ENCODE measurements around the gene NR3C1.
A peak's percentile ranks its signal among the peaks of the same experiment; 100 is the strongest.

The NR3C1 gene

GRCh38 chr5:143437666-143438273, 34.3 kb upstream of the NR3C1 start:
- no peak overlapping the region for H3K4me2 ChIP-seq (ENCODE audit: low read depth, low read length, poor library complexity, severe bottlenecking)
- H3K36me3 ChIP-seq (ENCODE audit: low read length): no peaks in the 10 kb centered on the region
- H3K9ac ChIP-seq (ENCODE audit: low read length): no peak overlapping the region
- no peaks in the 10 kb centered on the region for H3K9me3 ChIP-seq (ENCODE audit: insufficient read depth, low read length)
- H3K27ac ChIP-seq (ENCODE audit: low read depth, low read length): no peak overlapping the region
- H3K9me2 ChIP-seq (replicated peaks; ENCODE audit: insufficient read depth, low read length): no peaks in the 10 kb centered on the region
- peaks cover 32% of the 10 kb centered on the region for H3F3A ChIP-seq (ENCODE audit: insufficient read depth)
- no peak for TF ChIP-seq CTCF (IDR thresholded peaks at IDR 0.05; ENCODE audit: insufficient read depth, low read length, poor library complexity, severe bottlenecking)
- no peak for TF ChIP-seq EZH2phosphoT487 (conservative IDR thresholded peaks at IDR 0.05; ENCODE audit: low read length)
- no peaks in the 10 kb centered on the region for H3K27me3 ChIP-seq (ENCODE audit: low read length)
- H4K20me1 ChIP-seq (ENCODE audit: low read depth, low read length): no peaks in the 10 kb centered on the region
- H3K79me2 ChIP-seq (ENCODE audit: insufficient read depth, low read length): peaks cover 16% of the 10 kb centered on the region
- H3K4me3 ChIP-seq (ENCODE audit: insufficient read depth, low read length, poor library complexity, severe bottlenecking): no peak overlapping the region
- no peak overlapping the region for H2AFZ ChIP-seq (ENCODE audit: low read depth, low read length, severe bottlenecking)

GRCh38 chr5:143436871-143437270, 33.4 kb upstream of the NR3C1 start:
- Histone ChIP-seq H3K4me2 (ENCODE audit: low read depth, low read length, poor library complexity, severe bottlenecking) (peak overlapping the region; percentile 93), H3K9me3 (ENCODE audit: insufficient read depth, low read length) (no peaks in the 10 kb centered on the region), H3K4me3 (ENCODE audit: insufficient read depth, low read length, poor library complexity, severe bottlenecking) (no peak overlapping the region), H2AFZ (ENCODE audit: low read depth, low read length, severe bottlenecking) (peak overlapping the region; percentile 7), H3K36me3 (ENCODE audit: low read length) (no peaks in the 10 kb centered on the region), H3K9ac (ENCODE audit: low read length) (no peak overlapping the region), H3F3A (ENCODE audit: insufficient read depth) (peaks cover 32% of the 10 kb centered on the region), H3K27ac (ENCODE audit: low read depth, low read length) (0 out of 2 replicates have a peak overlapping the region, but pooled peaks have one; percentile 97), H3K9me2 (replicated peaks; ENCODE audit: insufficient read depth, low read length) (no peaks in the 10 kb centered on the region), H4K20me1 (ENCODE audit: low read depth, low read length) (no peaks in the 10 kb centered on the region), H3K27me3 (ENCODE audit: low read length) (no peaks in the 10 kb centered on the region), H3K79me2 (ENCODE audit: insufficient read depth, low read length) (peaks cover 25% of the 10 kb centered on the region)
- no peak for TF ChIP-seq EZH2phosphoT487 (conservative IDR thresholded peaks at IDR 0.05; ENCODE audit: low read length)
- no peak for TF ChIP-seq CTCF (IDR thresholded peaks at IDR 0.05; ENCODE audit: insufficient read depth, low read length, poor library complexity, severe bottlenecking)

GRCh38 chr5:143435210-143435657, 31.7 kb upstream of the NR3C1 start:
- TF ChIP-seq EZH2phosphoT487 (conservative IDR thresholded peaks at IDR 0.05; ENCODE audit: low read length): no peak
- no peak for TF ChIP-seq CTCF (IDR thresholded peaks at IDR 0.05; ENCODE audit: insufficient read depth, low read length, poor library complexity, severe bottlenecking)
- H3K36me3 ChIP-seq (ENCODE audit: low read length): no peaks in the 10 kb centered on the region
- H3K9me2 ChIP-seq (replicated peaks; ENCODE audit: insufficient read depth, low read length): no peaks in the 10 kb centered on the region
- no peaks in the 10 kb centered on the region for H3K27me3 ChIP-seq (ENCODE audit: low read length)
- H3K79me2 ChIP-seq (ENCODE audit: insufficient read depth, low read length): peaks cover 40% of the 10 kb centered on the region
- peak overlapping the region; percentile 93 for H3K4me2 ChIP-seq (ENCODE audit: low read depth, low read length, poor library complexity, severe bottlenecking)
- H4K20me1 ChIP-seq (ENCODE audit: low read depth, low read length): no peaks in the 10 kb centered on the region
- H3F3A ChIP-seq (ENCODE audit: insufficient read depth): peaks cover 32% of the 10 kb centered on the region
- peak overlapping the region; percentile 97 for H3K27ac ChIP-seq (ENCODE audit: low read depth, low read length)
- H3K9me3 ChIP-seq (ENCODE audit: insufficient read depth, low read length): no peaks in the 10 kb centered on the region
- H3K9ac ChIP-seq (ENCODE audit: low read length): peak overlapping the region; percentile 66
- H3K4me3 ChIP-seq (ENCODE audit: insufficient read depth, low read length, poor library complexity, severe bottlenecking): peak overlapping the region; percentile 78
- H2AFZ ChIP-seq (ENCODE audit: low read depth, low read length, severe bottlenecking): peak overlapping the region; percentile 40
